ENCODE measurements around the gene CLMP.

CLMP gene

GRCh38 chr11:123056835-123057491 is 138.1 kb downstream of the CLMP start:
- DNase-seq (ENCODE audit: low read depth in 2 of 2): no peak

- no peak for DNase-seq (ENCODE audit: low read depth in 2 of 2)
These were observed 139.7 kb downstream of the CLMP start for GRCh38 chr11:123055191-123055901.

- no peak for DNase-seq (ENCODE audit: low read depth in 2 of 2)
These were observed 140.6 kb downstream of the CLMP start for GRCh38 chr11:123054301-123055065.

GRCh38 chr11:123052901-123053721 is 141.9 kb downstream of the CLMP start:
- no peak for DNase-seq (ENCODE audit: low read depth in 2 of 2)

GRCh38 chr11:123051634-123052033 is 143.4 kb downstream of the CLMP start:
- no peak for DNase-seq (ENCODE audit: low read depth in 2 of 2)

- no peak for DNase-seq (ENCODE audit: low read depth in 2 of 2)
These were observed 143.9 kb downstream of the CLMP start for GRCh38 chr11:123051146-123051545.

GRCh38 chr11:123047947-123048293 is 147.1 kb downstream of the CLMP start:
- no peak for DNase-seq (ENCODE audit: low read depth in 2 of 2)

GRCh38 chr11:123047266-123047946 is 147.6 kb downstream of the CLMP start:
- DNase-seq (ENCODE audit: low read depth in 2 of 2): no peak

GRCh38 chr11:123046473-123047259 is 148.4 kb downstream of the CLMP start:
- DNase-seq (ENCODE audit: low read depth in 2 of 2): no peak

GRCh38 chr11:123045101-123045500 is 149.9 kb downstream of the CLMP start:
- DNase-seq (ENCODE audit: low read depth in 2 of 2): no peak

- no peak for DNase-seq (ENCODE audit: low read depth in 2 of 2)
These were observed 153.9 kb downstream of the CLMP start for GRCh38 chr11:123041185-123041584.

- no peak for DNase-seq (ENCODE audit: low read depth in 2 of 2)
These were observed 155.0 kb downstream of the CLMP start for GRCh38 chr11:123040111-123040432.

- no peak for DNase-seq (ENCODE audit: low read depth in 2 of 2)
These were observed 159.2 kb downstream of the CLMP start for GRCh38 chr11:123035831-123036230.

GRCh38 chr11:123034597-123034996 is 160.5 kb downstream of the CLMP start:
- DNase-seq (ENCODE audit: low read depth in 2 of 2): no peak

- DNase-seq (ENCODE audit: low read depth in 2 of 2): no peak
These were observed 161.2 kb downstream of the CLMP start for GRCh38 chr11:123033895-123034294.

GRCh38 chr11:123030517-123030916 is 164.5 kb downstream of the CLMP start:
- no peak for DNase-seq (ENCODE audit: low read depth in 2 of 2)

- DNase-seq (ENCODE audit: low read depth in 2 of 2): no peak
These were observed 174.1 kb downstream of the CLMP start for GRCh38 chr11:123020968-123021367.

All from stimulated activated CD8-positive, alpha-beta memory T cell treated with anti-CD3 and anti-CD28 coated beads, Interleukin-2, amount 100 ng/mL, for 48 hours (primary cell).